Osteocyte (in vitro differentiated cells): ENCODE results near the gene POT1. TPM values are rescaled to one million over a fixed set of nuclear protein-coding genes. Genes with fewer than 3 reads are reported as not detected.

Experiments
- DNase-seq: peaks from one replicate; pipeline ENCODE4 v3.0.0; 2021; ENCODE audit warnings: mixed read lengths; ENCODE audit not compliant: unreplicated experiment; ENCODE audit errors: extremely low spot score
- H3K27ac Mint-ChIP-seq: one replicate; pipeline ENCODE4 v1.8.0; 2021; ENCODE audit warnings: mild to moderate bottlenecking, mixed read lengths; ENCODE audit not compliant: unreplicated experiment
- H3K27me3 Mint-ChIP-seq: one replicate; pipeline ENCODE4 v1.8.0; 2021; ENCODE audit warnings: mixed read lengths; ENCODE audit not compliant: unreplicated experiment
- H3K36me3 Mint-ChIP-seq: one replicate; pipeline ENCODE4 v1.8.0; 2021; ENCODE audit warnings: mixed read lengths; ENCODE audit not compliant: unreplicated experiment
- H3K4me1 Mint-ChIP-seq: one replicate; pipeline ENCODE4 v1.8.0; 2021; ENCODE audit warnings: mixed read lengths; ENCODE audit not compliant: unreplicated experiment
- H3K4me3 Mint-ChIP-seq: one replicate; pipeline ENCODE4 v1.8.0; 2021; ENCODE audit warnings: mild to moderate bottlenecking, moderate library complexity, mixed read lengths; ENCODE audit not compliant: unreplicated experiment
- H3K9me3 Mint-ChIP-seq: one replicate; pipeline ENCODE4 v1.8.0; 2021; ENCODE audit warnings: mixed read lengths; ENCODE audit not compliant: unreplicated experiment
- CTCF ChIP-seq: fragments of 200-600 bp; sonication (generic); IDR thresholded peaks from 2 replicates; pipeline ENCODE4 v1.5.0; 2021; ENCODE audit warnings: antibody characterized with exemption, mild to moderate bottlenecking, moderate library complexity
- total RNA-seq: library from RNA; stranded (reverse); gene quantifications from 2 replicates; pipeline ENCODE4 v1.2.1, GENCODE V29; 2021

The POT1 gene
- total RNA-seq, 1 donor from 2014 or later = 19.7 TPM

GRCh38 chr7:124856299-124856888, 73.2 kb downstream of the POT1 start:
- Mint-ChIP-seq H3K27ac (no peak overlapping the region), H3K9me3 (no peaks in the 10 kb centered on the region), H3K4me1 (peaks cover 2% of the 10 kb centered on the region), H3K27me3 (no peaks in the 10 kb centered on the region), H3K36me3 (peaks cover 3% of the 10 kb centered on the region), H3K4me3 (no peak overlapping the region)
- peak; percentile 69 for TF ChIP-seq CTCF
- DNase-seq = no peak

DNA sequence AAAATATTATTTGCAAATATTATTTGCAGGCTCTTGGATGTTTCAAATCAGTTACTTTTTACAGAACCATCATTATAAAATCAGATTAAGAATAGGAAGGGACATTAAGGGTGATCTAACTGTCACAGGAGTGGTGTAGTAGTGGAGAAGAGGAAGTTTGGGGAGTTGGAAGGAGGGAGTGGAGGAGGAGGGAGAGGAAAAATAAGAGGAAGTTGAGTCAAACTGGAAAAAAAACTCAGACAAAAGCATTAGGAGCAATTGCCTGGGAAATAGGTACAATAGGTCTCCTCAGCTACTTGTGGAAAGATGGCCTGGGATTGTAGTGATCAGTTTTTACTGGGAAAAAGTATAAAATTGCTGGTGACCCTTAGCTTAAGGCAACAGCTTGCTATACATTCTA, 86.3 kb downstream of the POT1 start:
- no peaks in the 10 kb centered on the region for H3K9me3 Mint-ChIP-seq
- no peak overlapping the region for H3K4me3 Mint-ChIP-seq
- TF ChIP-seq CTCF = no peak
- no peak overlapping the region for H3K27ac Mint-ChIP-seq
- H3K36me3 Mint-ChIP-seq = peaks cover 21% of the 10 kb centered on the region
- no peaks in the 10 kb centered on the region for H3K27me3 Mint-ChIP-seq
- DNase-seq = no peak
- H3K4me1 Mint-ChIP-seq = no peaks in the 10 kb centered on the region

GRCh38 chr7:124840435-124840834, 89.2 kb downstream of the POT1 start:
- TF ChIP-seq CTCF = peak; percentile 50
- H3K27me3 Mint-ChIP-seq = no peaks in the 10 kb centered on the region
- H3K36me3 Mint-ChIP-seq = peaks cover 8% of the 10 kb centered on the region
- no peaks in the 10 kb centered on the region for H3K9me3 Mint-ChIP-seq
- H3K4me1 Mint-ChIP-seq = no peaks in the 10 kb centered on the region
- H3K4me3 Mint-ChIP-seq = no peak overlapping the region
- no peak for DNase-seq
- no peak overlapping the region for H3K27ac Mint-ChIP-seq

DNA sequence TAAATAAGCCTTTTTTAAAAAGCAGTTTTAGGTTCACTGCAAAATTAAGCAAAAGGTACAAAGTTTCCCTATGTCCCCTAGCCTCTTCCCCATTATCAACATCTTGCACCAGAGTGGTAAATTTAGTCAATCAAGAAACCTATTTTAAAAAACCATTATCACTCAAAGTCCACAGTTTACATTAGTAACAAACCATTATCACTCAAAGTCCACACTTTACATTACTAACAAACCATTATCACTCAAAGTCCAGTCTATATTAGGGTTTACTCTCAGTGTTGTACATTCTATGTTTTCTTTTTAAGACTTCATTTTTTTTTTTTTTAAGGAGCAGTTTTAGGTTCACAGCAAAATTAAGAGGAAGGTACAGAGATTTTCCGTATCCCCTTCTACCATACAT, 89.9 kb downstream of the POT1 start:
- no peak for TF ChIP-seq CTCF
- no peak overlapping the region for H3K4me3 Mint-ChIP-seq
- H3K27me3 Mint-ChIP-seq = no peaks in the 10 kb centered on the region
- H3K36me3 Mint-ChIP-seq = peaks cover 8% of the 10 kb centered on the region
- H3K9me3 Mint-ChIP-seq = no peaks in the 10 kb centered on the region
- H3K4me1 Mint-ChIP-seq = no peaks in the 10 kb centered on the region
- no peak for DNase-seq
- no peak overlapping the region for H3K27ac Mint-ChIP-seq

- no peak for DNase-seq
- Mint-ChIP-seq H3K27ac (no peak overlapping the region), H3K27me3 (no peaks in the 10 kb centered on the region), H3K9me3 (no peaks in the 10 kb centered on the region), H3K4me1 (no peaks in the 10 kb centered on the region), H3K4me3 (no peak overlapping the region), H3K36me3 (peaks cover 16% of the 10 kb centered on the region)
- TF ChIP-seq CTCF = no peak
These were observed 93.5 kb downstream of the POT1 start for GRCh38 chr7:124836173-124836572.
